ENCODE data around the gene PPP1R1A. TPM values are rescaled to one million over a fixed set of nuclear protein-coding genes. Genes with fewer than 3 reads are reported as not detected.

Gene PPP1R1A
- total RNA-seq, 1 donor from 2014 or later = not detected

- TF ChIP-seq CTCF (IDR thresholded peaks at IDR 0.05; ENCODE audit: insufficient read depth, low read length, severe bottlenecking) = no peak
- FAIRE-seq = no peak
- Histone ChIP-seq H3K36me3 (ENCODE audit: control insufficient read depth, insufficient read depth, low read length) (no peaks in the 10 kb centered on the region), H3K27me3 (ENCODE audit: control insufficient read depth, insufficient read depth, low read length) (peaks cover 5% of the 10 kb centered on the region), H3K4me3 (ENCODE audit: low read depth, low read length) (no peak overlapping the region)
- no peak for DNase-seq (ENCODE audit: low read depth)
Observed at GRCh38 chr12:54569072-54569471, 19.4 kb downstream of the PPP1R1A start.

DNA sequence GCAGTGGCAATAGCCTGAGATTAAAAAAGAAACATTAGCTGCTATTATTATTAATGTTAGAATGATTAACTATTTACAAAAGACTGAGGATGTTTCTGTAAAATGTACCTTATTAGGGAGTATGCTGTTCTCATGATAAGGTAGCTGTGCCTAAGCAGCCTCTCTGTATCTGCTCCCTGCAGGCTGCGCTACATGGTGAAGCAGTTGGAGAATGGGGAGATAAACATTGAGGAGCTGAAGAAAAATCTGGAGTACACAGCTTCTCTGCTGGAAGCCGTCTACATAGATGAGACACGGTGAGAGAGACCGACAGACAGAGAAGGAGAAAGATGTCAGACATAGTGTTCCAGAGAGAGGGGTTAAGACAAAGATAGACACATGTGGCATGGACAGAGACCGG, 21.7 kb downstream of the PPP1R1A start:
- no peak overlapping the region for H3K4me3 ChIP-seq (ENCODE audit: low read depth, low read length)
- H3K36me3 ChIP-seq (ENCODE audit: control insufficient read depth, insufficient read depth, low read length) = no peaks in the 10 kb centered on the region
- H3K27me3 ChIP-seq (ENCODE audit: control insufficient read depth, insufficient read depth, low read length) = peaks cover 5% of the 10 kb centered on the region
- DNase-seq (ENCODE audit: low read depth) = no peak
- no peak for FAIRE-seq
- TF ChIP-seq CTCF (IDR thresholded peaks at IDR 0.05; ENCODE audit: insufficient read depth, low read length, severe bottlenecking) = no peak

- FAIRE-seq (no peak), DNase-seq (ENCODE audit: low read depth) (no peak)
- TF ChIP-seq CTCF (IDR thresholded peaks at IDR 0.05; ENCODE audit: insufficient read depth, low read length, severe bottlenecking) = no peak
Observed at GRCh38 chr12:54565986-54566544, 22.4 kb downstream of the PPP1R1A start.

DNA sequence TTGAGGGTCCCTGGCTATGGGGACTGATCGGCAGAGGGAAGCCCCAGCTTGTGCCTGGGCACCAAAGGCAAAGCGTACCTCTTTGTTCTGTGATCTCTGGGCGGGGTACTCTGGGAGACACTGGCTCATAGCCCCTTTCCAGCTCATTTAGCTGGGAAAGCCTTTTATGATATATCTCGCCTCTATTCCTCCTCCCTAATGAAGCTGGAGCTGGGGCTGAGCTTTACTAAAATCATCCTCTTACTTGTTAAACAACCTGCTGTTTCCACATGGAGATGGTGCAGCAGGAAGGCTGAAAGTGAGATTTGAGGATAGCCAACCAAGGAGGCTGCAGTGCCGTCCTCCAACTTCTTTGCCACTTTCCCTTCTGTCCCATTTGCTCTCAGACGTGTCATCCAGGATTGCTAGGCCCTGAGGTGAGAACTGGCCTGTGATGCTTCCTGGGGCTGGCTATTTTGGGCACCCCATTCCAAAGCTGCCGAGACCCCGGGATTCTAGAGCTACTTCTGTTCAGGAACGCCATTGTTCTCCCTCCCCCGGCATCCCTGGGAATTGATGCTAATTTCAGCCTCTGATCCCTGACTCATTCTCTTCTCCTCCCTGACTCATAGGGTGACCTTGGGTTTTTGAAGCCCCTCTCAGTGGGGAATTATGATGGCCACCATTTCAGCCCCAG, 23.0 kb downstream of the PPP1R1A start:
- no peak for DNase-seq (ENCODE audit: low read depth)
- no peaks in the 10 kb centered on the region for H3K36me3 ChIP-seq (ENCODE audit: control insufficient read depth, insufficient read depth, low read length)
- no peak for TF ChIP-seq CTCF (IDR thresholded peaks at IDR 0.05; ENCODE audit: insufficient read depth, low read length, severe bottlenecking)
- no peak overlapping the region for H3K4me3 ChIP-seq (ENCODE audit: low read depth, low read length)
- FAIRE-seq = no peak
- H3K27me3 ChIP-seq (ENCODE audit: control insufficient read depth, insufficient read depth, low read length) = peaks cover 3% of the 10 kb centered on the region

More at GRCh38 chr12:54565986-54566544, 22.4 kb downstream of the PPP1R1A start:
- Histone ChIP-seq H3K36me3 (ENCODE audit: control insufficient read depth, insufficient read depth, low read length) (no peaks in the 10 kb centered on the region), H3K27me3 (ENCODE audit: control insufficient read depth, insufficient read depth, low read length) (peaks cover 3% of the 10 kb centered on the region), H3K4me3 (ENCODE audit: low read depth, low read length) (no peak overlapping the region)

GRCh38 chr12:54564768-54565167, 23.7 kb downstream of the PPP1R1A start:
- peak; percentile 13 for FAIRE-seq

More at GRCh38 chr12:54564768-54565167, 23.7 kb downstream of the PPP1R1A start:
- no peak overlapping the region for H3K4me3 ChIP-seq (ENCODE audit: low read depth, low read length)
- H3K27me3 ChIP-seq (ENCODE audit: control insufficient read depth, insufficient read depth, low read length) = peaks cover 3% of the 10 kb centered on the region
- no peak for TF ChIP-seq CTCF (IDR thresholded peaks at IDR 0.05; ENCODE audit: insufficient read depth, low read length, severe bottlenecking)
- DNase-seq (ENCODE audit: low read depth) = no peak
- no peaks in the 10 kb centered on the region for H3K36me3 ChIP-seq (ENCODE audit: control insufficient read depth, insufficient read depth, low read length)

All from bronchial epithelial cell (primary cell).